Measurements from ENCODE around the gene GPR153. TPM values are rescaled to one million over a fixed set of nuclear protein-coding genes. Genes with fewer than 3 reads are reported as not detected.

Gene GPR153
- total and polyA plus RNA-seq, 2 of the 13 experiments (the other 11 are each of a cell fraction or from before 2014, with no cell fraction given), result 0.22 to 0.31 TPM

- TF ChIP-seq ZBTB26 (CRISPR knock-in tag; IDR thresholded peaks at IDR 0.05; ENCODE audit: borderline replicate concordance) (no peak; the same call in 1 of the 2 replicates), ZNF737 (CRISPR knock-in tag; IDR thresholded peaks at IDR 0.05; ENCODE audit: borderline replicate concordance) (no peak), ZIK1 (CRISPR knock-in tag; IDR thresholded peaks at IDR 0.05; ENCODE audit: borderline replicate concordance, low read depth) (no peak), TBX2 (CRISPR knock-in tag; IDR thresholded peaks at IDR 0.05; ENCODE audit: borderline replicate concordance) (0 out of 2 replicates have a peak, but pooled peaks have one; percentile 29), NRL (CRISPR knock-in tag; IDR thresholded peaks at IDR 0.05; ENCODE audit: borderline replicate concordance) (no peak; the same call in 1 of the 2 replicates), MIER2 (CRISPR knock-in tag; IDR thresholded peaks at IDR 0.05) (peak; percentile 80), ZNF33B (CRISPR knock-in tag; IDR thresholded peaks at IDR 0.05) (no peak), UBTF (CRISPR knock-in tag; IDR thresholded peaks at IDR 0.05) (peak; percentile 49; the same call in 1 of the 2 replicates), REPIN1 (CRISPR knock-in tag; IDR thresholded peaks at IDR 0.05; ENCODE audit: borderline replicate concordance, low read depth) (no peak), CBFB (CRISPR knock-in tag; IDR thresholded peaks at IDR 0.05) (peak; percentile 59; the same call in 1 of the 2 replicates), ZNF496 (CRISPR knock-in tag; IDR thresholded peaks at IDR 0.05; ENCODE audit: insufficient replicate concordance) (no peak), BORCS8-MEF2B (CRISPR knock-in tag; IDR thresholded peaks at IDR 0.05) (no peak), ZNF350 (CRISPR knock-in tag; IDR thresholded peaks at IDR 0.05; ENCODE audit: borderline replicate concordance, low read depth) (peak; percentile 18; the same call in 1 of the 2 replicates), ZNF256 (CRISPR knock-in tag; conservative IDR thresholded peaks at IDR 0.05) (no peak), KDM3A (CRISPR knock-in tag; IDR thresholded peaks at IDR 0.05; ENCODE audit: low read depth) (no peak)
- TF ChIP-seq, protein P1, sequence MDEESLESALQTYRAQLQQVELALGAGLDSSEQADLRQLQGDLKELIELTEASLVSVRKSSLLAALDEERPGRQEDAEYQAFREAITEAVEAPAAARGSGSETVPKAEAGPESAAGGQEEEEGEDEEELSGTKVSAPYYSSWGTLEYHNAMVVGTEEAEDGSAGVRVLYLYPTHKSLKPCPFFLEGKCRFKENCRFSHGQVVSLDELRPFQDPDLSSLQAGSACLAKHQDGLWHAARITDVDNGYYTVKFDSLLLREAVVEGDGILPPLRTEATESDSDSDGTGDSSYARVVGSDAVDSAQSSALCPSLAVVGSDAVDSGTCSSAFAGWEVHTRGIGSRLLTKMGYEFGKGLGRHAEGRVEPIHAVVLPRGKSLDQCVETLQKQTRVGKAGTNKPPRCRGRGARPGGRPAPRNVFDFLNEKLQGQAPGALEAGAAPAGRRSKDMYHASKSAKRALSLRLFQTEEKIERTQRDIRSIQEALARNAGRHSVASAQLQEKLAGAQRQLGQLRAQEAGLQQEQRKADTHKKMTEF (CRISPR knock-in tag; IDR thresholded peaks at IDR 0.05), result 0 out of 2 replicates have a peak, but pooled peaks have one; percentile 26
- TF ChIP-seq, protein P2, sequence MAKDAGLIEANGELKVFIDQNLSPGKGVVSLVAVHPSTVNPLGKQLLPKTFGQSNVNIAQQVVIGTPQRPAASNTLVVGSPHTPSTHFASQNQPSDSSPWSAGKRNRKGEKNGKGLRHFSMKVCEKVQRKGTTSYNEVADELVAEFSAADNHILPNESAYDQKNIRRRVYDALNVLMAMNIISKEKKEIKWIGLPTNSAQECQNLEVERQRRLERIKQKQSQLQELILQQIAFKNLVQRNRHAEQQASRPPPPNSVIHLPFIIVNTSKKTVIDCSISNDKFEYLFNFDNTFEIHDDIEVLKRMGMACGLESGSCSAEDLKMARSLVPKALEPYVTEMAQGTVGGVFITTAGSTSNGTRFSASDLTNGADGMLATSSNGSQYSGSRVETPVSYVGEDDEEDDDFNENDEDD (CRISPR knock-in tag; IDR thresholded peaks at IDR 0.05; ENCODE audit: borderline replicate concordance), result peak; percentile 46; the same call in 1 of the 2 replicates
- TF ChIP-seq, protein P3, sequence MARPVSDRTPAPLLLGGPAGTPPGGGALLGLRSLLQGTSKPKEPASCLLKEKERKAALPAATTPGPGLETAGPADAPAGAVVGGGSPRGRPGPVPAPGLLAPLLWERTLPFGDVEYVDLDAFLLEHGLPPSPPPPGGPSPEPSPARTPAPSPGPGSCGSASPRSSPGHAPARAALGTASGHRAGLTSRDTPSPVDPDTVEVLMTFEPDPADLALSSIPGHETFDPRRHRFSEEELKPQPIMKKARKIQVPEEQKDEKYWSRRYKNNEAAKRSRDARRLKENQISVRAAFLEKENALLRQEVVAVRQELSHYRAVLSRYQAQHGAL (CRISPR knock-in tag; IDR thresholded peaks at IDR 0.05; ENCODE audit: not compliant biosample characterization), result no peak
Observed at GRCh38 chr1:6246497-6247467, 14.1 kb downstream of the GPR153 start (continued).

All from HepG2 (cell line).